ENCODE data around the gene TMEM95.

GRCh38 chr17:7361906-7362305, 7.0 kb downstream of the TMEM95 start:
- TF ChIP-seq CTCF (conservative IDR thresholded peaks at IDR 0.05 in 1 of 2, IDR thresholded peaks at IDR 0.05 in 1 of 2; ENCODE audit: extremely low read depth in 1 of 2, insufficient read depth in 1 of 2, low read depth in 1 of 2, low read length in 2 of 2) (no peak), EZH2 (IDR thresholded peaks at IDR 0.05; ENCODE audit: borderline replicate concordance, low read length) (no peak)
